Stimulated activated CD8-positive, alpha-beta memory T cell treated with anti-CD3 and anti-CD28 coated beads, Interleukin-15, amount 100 ng/mL, for 24 hours (primary cell): ENCODE measurements around the gene BAZ2A.
"Not testable (repeated sequence)": the region's sequence is repeated elsewhere in the genome, so short reads cannot be mapped to it uniquely, and the experiment has no call there.

ENCODE experiments used
- DNase-seq: peaks from one replicate; pipeline ENCODE4 v3.0.0-alpha.2; 2020; ENCODE audit warnings: low read depth

The BAZ2A gene

DNA sequence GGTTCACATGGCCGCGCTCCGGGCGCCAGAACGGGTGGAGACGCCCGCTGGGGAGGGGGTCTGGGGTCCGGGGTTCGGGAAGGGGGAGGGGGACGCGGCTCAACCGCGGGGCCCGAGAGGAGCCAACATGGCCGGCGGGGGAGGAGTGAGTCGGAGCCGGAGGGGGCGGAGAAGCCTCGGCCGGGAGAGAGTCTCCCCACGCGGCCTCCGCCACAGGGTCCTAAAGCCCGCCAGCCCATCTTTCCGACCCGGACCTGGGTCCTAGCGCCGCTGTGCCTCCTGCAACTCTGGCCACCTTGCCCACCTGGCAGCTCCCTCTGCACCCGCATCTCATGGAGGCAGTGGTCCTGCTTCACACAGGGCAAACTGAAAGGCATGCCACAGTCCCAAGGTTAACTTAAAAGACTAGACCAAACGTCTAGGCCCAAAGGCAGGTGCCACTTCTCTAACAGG lies at the start of gene BAZ2A:
BAZ2A (minus strand) TSS at position 147 of the 453 bp plus-strand sequence. CDS start 12,796 bp downstream, outside the sequence.
- peak; percentile 68 for DNase-seq

DNA sequence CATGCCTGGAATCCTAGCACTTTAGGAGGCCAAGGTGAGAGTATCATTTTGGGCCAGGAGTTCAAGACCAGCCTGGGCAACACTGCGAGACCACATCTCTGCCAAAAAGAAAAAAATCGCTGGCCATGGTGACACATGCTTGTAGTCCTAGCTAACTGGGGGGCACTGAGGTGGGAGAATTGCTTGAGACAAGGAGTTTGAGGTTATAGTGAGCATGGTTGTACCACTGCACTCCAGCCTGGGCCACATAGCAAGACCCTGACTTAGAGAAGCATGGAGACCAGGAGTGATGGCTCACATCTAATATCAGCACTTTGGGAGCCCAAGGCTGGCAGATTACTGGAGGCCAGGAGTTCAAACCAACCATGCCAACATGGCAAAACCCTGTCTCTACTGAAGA lies 48.7 kb upstream of the BAZ2A start:
- no peak for DNase-seq

DNA sequence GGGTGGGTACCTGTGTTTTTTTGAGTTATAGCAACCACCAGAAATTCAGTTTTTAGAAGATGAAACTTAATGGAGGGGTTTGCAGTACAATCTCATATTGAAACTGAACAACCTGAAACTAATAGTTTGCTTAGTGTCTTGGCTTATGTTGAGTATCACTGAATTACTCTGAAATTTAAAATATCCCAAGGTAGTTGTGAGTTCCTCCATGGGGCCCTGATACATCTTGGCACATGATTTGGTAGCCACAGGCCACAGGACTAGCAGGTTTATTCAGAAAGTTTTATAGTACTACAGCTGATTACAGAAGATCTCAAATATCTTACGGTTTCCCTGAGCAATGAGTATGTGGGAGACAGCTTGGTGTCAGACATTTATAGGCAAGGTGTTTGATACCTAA lies 47.6 kb upstream of the BAZ2A start:
- DNase-seq = no peak

DNA sequence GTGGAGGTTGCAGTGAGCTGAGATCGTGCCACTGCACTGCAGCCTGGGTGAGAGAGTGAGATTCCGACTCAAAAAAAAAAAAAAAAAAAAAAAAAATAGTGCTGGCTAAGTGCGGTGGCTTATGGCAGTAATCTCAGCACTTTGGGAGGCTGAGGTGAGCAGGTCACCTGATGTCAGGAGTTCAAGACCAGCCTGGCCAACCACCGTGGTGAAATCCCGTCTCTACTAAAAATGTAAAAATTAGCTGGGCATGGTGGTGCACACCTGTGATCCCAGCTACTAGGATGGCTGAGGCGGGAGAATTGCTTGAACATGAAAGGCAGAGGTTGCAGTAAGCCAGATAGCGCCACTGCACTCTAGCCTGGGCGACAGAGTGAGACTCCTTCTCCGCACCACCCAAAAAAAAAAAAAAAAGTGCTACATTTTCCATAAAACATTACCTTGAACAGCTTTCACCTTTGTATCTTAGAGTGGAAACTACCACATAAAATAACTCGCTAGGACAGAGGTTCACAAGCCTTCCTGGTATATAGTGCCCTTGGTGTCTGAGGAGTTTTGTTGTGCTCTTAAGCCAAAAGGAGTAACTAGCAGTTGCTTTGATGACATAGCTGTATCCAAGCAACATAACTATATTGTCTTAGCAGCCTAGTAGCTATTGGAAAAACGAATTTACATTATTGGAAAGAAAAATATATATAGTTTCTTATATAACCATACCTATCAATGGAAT lies 46.9 kb upstream of the BAZ2A start:
- DNase-seq = no peak

DNA sequence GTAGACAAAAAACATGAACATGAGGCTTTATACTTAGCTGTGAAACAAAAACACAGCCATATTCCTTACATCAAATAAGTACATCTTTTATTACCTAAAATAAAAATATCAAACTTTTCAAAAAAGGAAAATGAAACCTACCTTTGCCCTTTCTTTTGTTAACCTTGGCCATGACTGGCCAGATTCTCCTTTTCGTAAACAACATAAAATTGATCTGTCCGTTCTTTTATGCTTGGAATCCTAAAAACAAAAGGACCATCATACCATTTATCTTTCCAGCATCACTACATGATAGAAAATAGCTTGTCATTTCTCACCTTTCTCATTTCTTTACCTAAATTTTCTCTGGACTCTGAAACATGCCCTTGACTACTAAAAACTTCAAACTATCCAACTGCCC lies 41.5 kb upstream of the BAZ2A start:
- no peak for DNase-seq

DNA sequence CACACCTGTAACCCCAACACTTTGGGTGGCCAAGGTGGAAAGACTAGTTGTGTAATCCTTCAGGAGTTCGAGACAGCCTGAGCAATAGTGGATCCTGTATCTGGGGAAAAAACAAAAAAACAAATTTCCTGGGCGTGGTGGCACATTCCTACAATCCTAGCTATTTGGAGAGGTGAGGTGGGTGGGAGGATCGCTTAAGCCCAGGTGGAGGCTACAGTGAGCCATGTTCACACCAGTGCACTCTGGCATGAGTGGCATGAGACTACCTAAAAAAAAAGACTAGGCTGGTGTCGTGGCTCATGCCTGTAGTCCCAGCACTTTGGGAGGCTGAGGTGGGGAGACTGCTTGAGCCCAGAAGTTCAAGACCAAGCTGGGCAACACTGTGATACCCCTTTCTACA lies 40.7 kb upstream of the BAZ2A start:
- no peak for DNase-seq

DNA sequence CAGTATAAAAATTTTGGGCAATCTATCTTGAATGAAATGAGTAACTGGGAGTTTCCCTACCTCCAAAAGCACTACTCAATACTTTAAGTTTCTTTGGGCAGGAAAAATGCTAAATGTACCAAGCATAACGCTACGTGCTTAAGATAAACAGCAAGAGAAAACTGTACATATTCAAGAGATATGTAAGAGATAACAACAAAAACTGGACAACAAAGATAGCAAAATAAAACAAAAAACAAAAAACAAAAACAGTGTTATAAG lies 38.0 kb upstream of the BAZ2A start:
- no peak for DNase-seq

DNA sequence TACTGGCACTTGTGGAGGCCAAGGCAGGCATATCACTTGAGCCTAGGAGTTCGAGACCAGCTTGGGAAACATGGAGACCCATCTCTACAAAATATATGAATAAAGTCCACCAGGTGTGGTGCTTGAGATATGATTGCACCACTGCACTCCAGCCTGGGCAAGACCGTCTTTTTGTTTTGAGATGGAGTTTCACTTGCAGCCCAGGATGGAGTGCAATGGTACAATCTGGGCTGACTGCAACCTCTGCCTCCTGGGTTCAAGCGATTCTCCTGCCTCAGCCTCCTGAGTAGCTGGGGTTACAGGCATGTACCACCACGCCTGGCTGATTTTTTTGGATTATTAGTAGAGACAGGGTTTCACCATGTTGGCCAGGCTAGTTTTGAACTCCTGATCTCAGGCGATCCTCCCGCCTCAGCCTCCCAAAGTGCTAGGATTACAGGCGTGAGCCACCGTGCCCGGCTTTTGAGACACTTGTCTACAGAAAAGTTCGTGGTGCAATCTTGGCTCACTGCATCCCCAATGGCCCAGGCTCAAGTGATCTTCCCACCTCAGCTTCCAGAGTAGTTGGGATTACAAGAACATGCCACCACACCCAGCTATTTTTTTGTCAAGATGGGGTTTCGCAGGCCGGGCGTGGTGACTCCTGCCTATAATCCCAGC lies 32.0 kb upstream of the BAZ2A start:
- DNase-seq = no peak

DNA sequence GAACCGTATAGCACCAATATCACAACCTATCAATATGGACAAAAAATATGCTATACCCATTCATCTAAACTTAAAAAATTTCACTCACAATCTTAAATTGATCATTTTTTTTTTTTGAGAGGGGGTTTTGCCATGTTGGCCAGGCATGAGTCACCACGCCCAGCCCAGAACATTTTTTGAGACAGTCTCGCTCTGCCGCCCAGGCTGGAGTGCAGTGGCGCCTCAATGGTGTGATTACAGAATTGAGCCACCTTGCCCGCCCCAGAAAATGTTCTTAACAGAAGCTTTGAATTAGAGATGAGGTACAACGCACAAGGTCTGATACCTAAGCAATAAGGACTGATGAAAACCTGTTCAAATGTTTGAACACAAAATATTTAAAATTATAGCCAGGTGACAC lies 31.4 kb upstream of the BAZ2A start:
- no peak for DNase-seq

DNA sequence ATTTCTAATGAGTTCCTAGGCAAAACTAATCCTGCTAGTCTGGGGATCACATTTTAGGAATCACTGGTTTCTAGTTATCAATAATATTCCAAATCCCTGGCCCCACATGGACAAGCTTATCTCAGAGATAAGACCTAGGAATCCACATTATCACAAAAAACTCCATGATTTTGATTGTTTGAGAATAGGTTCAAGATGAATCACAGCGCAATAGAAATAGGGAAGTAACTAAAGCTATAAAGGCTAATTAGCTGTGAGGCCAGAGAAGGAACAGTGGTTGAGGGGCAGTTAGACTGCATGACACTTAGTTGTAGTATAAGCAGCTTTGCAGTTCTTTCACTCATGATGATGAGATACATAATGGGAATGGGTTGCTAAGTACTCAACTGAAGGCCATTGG lies 28.8 kb upstream of the BAZ2A start:
- DNase-seq = no peak

DNA sequence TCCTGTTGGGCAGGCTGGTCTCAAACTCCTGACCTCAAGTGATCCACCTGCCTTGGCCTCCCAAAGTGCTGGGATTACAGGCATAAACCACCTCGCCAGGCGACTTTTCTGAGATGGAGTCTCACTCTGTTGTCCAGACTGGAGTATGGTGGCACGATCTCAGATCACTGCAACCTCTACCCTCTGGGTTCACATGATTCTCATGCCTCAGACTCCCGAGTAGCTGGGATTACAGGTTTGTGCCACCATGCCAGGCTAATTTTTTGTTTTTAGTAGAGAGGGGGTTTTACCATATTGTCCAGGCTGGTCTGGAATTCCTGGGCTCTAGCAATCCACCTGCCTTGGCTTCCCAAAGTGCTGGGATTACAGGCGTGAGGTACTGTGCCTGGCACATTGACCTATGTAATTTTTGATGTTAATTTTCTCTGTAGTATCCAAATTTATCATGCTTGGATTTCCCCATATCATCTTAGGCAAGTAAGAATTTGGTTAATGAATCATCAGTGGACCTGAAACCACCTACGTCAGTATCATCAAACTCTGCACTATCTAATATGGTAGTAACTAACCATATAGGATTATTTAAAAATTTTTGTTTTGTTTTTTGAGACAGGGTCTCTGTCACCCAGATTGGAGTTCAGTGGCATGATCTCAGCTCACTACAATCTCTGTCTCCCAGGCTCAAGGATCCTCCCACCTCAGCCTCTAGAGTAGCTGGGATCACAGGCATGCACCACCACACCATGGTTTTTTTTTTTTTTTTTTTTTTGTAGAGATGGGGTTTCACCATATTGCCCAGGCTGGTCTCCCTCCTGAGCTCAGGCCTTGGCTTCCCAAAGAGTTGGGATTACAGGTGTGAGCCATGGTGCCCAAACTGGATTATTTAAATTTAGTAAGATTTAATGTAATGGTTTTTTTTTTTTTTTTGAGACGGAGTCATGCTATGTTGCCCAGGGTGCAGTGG lies 27.6 kb upstream of the BAZ2A start:
- DNase-seq = no peak

DNA sequence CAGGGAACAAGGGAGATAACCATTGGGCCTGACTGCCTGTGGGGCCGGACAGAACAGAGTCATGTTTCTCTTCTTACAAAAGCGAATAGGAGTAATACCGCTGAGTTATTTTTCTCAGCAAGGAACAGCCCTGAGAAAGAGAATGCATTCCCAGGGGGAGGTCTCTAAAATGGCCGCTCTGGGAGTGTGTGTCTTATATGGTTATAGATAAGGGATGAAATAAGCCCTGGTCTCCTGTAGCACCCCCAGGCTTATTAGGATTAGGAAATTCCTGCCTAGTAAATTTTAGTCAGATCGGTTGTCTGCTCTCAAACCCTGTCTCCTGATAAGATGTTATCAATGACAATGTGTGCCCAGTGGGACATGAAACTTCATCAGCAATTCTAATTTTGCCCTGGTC lies 23.7 kb upstream of the BAZ2A start:
- DNase-seq = not testable (repeated sequence)

DNA sequence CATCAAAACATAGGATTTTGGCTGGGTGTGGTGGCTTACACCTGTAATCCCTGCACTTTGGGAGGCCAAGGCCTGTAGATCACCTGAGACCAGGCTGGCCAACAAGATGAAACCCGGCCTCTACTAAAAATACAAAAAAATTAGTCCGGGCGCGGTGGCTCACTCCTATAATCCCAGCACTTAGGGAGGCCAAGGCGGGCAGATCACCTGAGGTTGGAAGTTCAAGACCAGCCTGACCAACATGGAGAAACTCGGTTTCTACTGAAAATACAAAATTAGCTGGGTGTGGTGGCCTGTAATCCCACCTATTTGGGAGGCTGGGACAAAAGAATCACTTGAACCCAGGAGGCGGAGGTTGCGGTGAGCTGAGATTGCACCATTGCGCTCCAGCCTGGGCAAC lies 17.9 kb upstream of the BAZ2A start:
- DNase-seq = not testable (repeated sequence)

DNA sequence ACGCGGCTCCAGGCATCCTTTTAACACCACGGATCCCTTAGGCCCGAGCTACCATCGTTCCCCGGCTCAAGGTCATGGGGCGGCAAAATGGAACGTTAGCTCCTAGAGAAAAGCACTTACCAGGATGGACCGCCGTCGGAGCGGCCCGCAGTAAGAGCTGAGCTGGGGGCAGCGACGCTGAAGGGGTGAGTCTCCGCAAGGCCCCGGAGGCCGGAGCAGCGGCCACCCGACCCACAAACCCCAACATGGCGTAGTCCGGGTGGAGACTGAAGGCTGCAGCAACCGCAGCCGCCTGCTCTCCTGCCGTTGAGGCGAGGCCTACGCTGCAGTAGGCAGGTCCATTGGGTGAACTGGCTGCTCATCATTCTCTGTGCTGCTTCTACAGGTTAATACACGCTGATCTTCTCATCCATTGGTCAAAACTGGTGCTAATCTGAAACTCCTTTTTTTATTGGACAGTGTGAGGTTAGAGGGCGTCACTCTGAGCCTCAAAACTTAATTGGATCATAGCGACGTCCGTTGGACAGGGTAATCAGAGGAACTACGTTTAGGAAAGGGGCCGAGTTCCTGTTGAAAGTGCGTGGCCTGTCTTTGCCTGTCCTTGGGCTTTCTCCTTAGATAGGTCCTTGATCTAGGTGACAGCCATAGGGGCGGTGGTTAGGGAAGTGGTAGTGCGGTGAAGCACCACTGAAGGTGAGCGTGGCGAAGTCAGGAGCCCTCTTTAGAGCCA lies 15.8 kb upstream of the BAZ2A start, which contains the start of gene ATP5F1B:
ATP5F1B (minus strand) TSS at position 268 of the 730 bp plus-strand sequence; CDS start at position 247, 21 bp downstream.
- DNase-seq = peak; percentile 56

DNA sequence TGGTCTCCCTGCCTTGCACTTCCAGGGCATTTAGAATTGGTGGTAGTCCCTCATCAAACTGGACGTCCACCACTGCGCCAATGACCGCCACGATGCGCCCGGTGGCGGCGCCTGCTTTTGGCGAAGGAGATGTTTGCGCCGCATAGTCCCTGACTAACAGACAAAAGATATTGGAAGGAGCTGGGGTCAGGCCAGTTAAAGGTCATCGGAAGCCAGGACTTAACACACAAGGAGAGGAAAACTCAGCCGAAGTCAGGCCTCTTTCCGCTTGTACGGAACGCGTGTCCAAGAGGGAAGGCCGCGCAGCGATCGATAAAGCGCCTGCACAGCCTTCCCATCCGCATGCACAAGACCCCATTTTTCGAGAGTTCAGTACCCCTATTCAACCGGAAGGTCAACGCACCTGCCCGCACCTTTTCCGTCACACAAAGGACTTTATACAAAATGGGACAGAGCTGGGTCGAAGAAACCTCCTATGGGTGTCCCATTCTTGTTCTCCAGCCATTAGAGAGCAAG lies 15.1 kb upstream of the BAZ2A start:
- DNase-seq = no peak

DNA sequence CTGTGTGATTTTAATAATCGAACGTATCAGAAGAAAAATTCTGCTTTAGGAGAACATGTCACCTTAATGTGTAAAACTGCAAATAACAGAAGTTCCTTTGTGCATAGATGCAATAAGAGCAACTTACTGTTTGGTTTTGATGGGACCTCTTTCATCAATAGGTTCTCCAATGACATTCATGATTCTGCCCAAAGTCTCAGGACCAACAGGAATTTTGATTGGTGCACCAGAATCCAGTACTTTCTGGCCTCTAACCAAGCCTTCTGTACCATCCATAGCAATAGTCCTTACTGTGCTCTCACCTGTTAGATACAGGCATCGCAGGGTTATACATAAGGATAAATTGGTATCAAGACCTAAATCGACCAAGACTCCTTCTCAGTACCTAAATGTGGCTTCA lies 14.5 kb upstream of the BAZ2A start:
- DNase-seq = no peak

DNA sequence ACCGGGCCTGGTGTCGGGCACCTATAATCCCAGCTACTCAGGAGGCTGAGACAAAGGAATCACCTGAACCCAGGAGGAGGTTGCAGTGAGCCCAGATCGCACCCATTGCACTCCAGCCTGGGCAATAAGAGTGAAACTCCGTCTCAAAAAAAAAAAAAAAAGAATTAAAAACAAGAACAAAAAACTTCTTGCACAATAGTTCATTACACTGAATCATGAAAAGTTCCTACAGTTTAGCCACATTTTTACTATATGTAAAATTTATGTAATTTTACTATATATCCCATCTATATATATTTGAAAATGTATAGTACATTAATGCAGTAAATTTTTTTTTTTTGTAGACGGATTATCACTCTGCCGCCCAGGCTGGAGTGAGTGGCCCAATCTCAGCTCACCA lies 11.1 kb upstream of the BAZ2A start:
- DNase-seq = no peak

DNA sequence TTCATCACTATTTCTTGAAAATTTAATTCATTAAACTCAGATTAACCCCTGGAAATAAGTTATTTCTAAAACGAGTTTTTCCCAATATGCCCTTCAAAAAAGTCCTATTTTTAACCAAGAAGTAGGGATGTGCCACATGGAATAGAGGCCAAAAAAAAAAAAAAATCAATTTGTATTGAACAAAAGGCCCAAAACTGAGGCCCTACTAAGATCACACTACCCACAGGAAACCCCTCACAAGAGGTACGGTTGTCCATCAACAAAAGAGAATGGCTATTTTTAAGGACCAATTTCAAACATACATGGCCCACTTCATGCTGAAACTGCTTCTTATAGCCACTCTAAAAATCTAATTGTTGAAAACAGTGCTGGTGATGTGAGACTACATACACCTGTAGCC lies 7.5 kb upstream of the BAZ2A start:
- DNase-seq = no peak

DNA sequence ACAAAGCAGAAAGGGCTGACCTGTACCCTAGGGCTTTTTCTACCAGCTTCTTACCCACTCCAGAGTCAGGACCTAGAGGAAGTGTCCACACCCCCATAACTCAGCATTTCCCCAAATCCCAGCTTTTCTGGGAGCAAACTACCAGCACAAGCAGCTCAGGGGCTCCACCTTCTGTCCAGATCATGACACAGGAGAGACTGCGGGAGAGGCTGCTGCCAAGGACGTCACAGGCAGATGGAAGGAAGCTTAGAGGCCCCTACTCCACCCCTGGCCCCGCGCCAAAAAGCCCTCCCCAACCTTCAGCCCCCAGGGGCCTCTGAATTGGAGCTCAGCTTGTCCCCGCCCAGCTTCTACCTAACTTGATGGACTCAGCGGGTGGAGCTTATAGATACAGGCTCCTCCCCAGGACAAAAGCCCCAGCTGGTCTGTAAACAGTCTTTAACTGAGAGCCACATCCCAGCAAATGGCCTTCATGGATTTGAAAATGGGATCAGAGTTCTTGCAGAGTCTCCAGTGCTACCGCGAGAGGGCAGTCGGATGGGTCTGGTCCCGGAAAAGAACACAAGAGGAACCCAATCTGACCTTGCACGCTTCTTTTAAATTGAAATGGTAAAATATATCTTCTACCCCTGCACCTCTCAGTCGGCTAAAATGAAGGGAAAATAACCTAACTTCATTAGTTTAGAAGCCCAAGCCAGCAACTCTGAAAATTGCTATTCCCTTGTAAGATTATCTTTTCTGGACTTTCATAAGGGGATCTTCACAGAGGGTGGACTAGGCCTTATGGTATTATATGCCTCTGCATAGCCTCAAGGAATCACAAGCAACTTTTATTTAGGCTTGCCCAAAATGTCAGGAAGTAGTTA lies 6.8 kb upstream of the BAZ2A start:
- peak; percentile 73 for DNase-seq

DNA sequence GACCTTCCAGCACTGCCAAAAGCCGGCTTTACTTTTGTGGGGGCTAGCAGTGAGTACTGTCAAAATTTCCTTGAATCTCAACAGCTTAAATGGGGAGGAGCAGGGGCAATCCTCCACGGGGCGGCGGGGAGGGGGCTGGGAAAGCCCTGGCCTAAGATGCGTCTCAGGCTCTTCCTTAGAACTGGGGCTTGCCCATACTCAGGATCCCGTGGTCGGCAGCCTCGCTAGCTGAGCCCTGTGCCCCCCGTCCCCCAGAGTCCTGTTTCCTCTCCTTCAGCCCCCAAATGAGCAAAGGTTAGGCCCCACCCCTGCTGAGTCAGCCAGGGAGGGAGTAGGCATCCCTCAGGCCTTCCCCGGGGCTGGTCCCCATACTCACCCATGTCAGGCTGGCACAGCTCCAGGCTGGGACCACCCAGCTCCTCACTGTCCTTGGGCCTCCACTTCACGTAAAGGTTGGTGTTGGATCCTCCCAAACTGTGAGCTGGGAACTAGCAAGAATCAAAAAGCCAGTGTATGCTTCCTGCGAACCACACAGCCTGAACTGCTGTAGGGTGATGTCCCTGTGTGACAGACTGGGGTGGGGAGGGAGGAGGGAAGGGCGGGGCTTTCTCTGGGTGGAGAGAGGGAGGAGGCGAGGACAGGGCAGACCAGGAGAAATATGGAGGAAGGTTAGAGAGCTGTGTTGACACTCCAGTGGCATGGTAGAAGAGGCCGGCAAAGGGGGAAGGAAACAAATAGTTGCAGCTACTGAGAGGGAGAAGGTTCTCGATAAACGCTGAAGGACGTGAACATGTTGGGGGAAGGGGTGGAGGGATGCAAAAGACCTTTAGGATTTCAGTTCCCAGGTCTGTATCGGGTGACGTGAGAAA lies 5.9 kb upstream of the BAZ2A start:
- DNase-seq = peak; percentile 43
